ENCODE data around the gene LRRC1.

DNA sequence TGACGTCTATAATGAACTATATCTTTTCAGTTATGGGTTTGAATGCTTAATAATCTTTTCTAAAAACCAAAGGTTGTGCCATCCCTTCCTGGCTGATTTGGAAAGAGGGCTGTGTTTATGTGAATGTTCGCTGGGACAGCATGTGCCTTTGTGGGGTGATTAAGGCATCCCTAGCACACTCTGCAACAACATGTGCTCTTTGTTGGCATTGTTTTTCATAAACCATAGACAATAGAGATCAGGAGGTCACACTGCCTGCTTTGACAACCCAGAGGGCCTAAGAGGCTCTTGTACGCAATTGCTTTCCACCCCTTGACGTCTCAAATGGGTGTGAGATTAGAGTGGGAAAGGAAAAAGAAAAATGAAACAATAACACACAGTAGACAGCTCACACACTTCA lies 116.0 kb downstream of the LRRC1 start:
- TF ChIP-seq, protein P1, sequence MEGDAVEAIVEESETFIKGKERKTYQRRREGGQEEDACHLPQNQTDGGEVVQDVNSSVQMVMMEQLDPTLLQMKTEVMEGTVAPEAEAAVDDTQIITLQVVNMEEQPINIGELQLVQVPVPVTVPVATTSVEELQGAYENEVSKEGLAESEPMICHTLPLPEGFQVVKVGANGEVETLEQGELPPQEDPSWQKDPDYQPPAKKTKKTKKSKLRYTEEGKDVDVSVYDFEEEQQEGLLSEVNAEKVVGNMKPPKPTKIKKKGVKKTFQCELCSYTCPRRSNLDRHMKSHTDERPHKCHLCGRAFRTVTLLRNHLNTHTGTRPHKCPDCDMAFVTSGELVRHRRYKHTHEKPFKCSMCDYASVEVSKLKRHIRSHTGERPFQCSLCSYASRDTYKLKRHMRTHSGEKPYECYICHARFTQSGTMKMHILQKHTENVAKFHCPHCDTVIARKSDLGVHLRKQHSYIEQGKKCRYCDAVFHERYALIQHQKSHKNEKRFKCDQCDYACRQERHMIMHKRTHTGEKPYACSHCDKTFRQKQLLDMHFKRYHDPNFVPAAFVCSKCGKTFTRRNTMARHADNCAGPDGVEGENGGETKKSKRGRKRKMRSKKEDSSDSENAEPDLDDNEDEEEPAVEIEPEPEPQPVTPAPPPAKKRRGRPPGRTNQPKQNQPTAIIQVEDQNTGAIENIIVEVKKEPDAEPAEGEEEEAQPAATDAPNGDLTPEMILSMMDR (conservative IDR thresholded peaks at IDR 0.05; ENCODE audit: low read depth, low read length): no peak
- TF ChIP-seq EZH2 (IDR thresholded peaks at IDR 0.05; ENCODE audit: low read length, unreplicated experiment) (no peak), EZH2phosphoT487 (IDR thresholded peaks at IDR 0.05; ENCODE audit: borderline replicate concordance, low read length) (no peak)

Data from PC-3 (cell line).